K562 (cell line): ENCODE data around the gene CDT1. TPM values are rescaled to one million over a fixed set of nuclear protein-coding genes. Genes with fewer than 3 reads are reported as not detected.

Experiments
- AFF1 ChIP-seq, 2 experiments: fragments of 450-650 bp; IDR thresholded peaks; 2 replicates each; pipeline ENCODE4 v1.6.1; 2018; ENCODE audit warnings: mild to moderate bottlenecking in 2 of 2, low read depth in 1 of 2; ENCODE audit not compliant: partially characterized antibody in 2 of 2
- CBX1 ChIP-seq: sonication (generic); IDR thresholded peaks from 2 replicates; pipeline ENCODE4 v1.6.1; 2016; ENCODE audit warnings: antibody characterized with exemption, low read depth, mild to moderate bottlenecking
- FOXA1 ChIP-seq: fragments of 450-650 bp; IDR thresholded peaks from 2 replicates; pipeline ENCODE4 v1.6.1; 2016; ENCODE audit warnings: mild to moderate bottlenecking, borderline replicate concordance
- FOXJ3 ChIP-seq: sonication (generic); formaldehyde crosslinking; IDR thresholded peaks from 2 replicates; pipeline ENCODE4 v1.4.0; 2020; ENCODE audit warnings: mild to moderate bottlenecking, missing genetic modification reagents
- FOXP4 ChIP-seq: sonication (generic); formaldehyde crosslinking; IDR thresholded peaks from 2 replicates; pipeline ENCODE4 v1.8.0; 2022; ENCODE audit warnings: mild to moderate bottlenecking, missing genetic modification reagents, borderline replicate concordance
- RFX5 ChIP-seq: IDR thresholded peaks from 2 replicates; pipeline ENCODE4 v1.6.1; 2011; ENCODE audit warnings: low read depth, mild to moderate bottlenecking, improper control_type of control experiment, low read length
- RHOXF2B ChIP-seq: fragments of 250-450 bp; sonication (Bioruptor Pico); conservative IDR thresholded peaks from 2 replicates; pipeline ENCODE4 v1.5.1; 2021
- TOE1 ChIP-seq, 2 experiments: fragments of 450-650 bp in 1 of 2; sonication (generic) in 1 of 2; formaldehyde crosslinking in 1 of 2; IDR thresholded peaks; 2 replicates each; pipeline versions ENCODE4 v1.7.1 to v1.8.0; 2016 to 2022; ENCODE audit warnings: borderline replicate concordance in 2 of 2, mild to moderate bottlenecking in 2 of 2, antibody characterized with exemption in 1 of 2, inconsistent platforms in 1 of 2, low read depth in 1 of 2, missing genetic modification reagents in 1 of 2, moderate library complexity in 1 of 2
- polyA plus RNA-seq, 8 experiments: library from polyadenylated mRNA; depleted of rRNA in 4 of 8; stranded (reverse) in 5 of 8; unstranded in 3 of 8; fragments of >200 nt; fragmentation: Nextera tagmentation in 2 of 8; fragmentation: Illumina TruSeq in 1 of 8; extraction: Ambion mirVana in 2 of 8; extraction: Trizol in 1 of 8; gene quantifications; 2 replicates each; pipeline versions ENCODE4 v1.2.1 to v1.2.3, GENCODE V29; 2011 to 2014; ENCODE audit warnings: inconsistent platforms in 1 of 8, missing spikeins in 1 of 8
- total RNA-seq, 7 experiments: library from RNA; depleted of rRNA in 6 of 7; stranded (reverse); fragments of >200 nt in 6 of 7; fragmentation: Illumina TruSeq in 2 of 7; extraction: Trizol in 2 of 7; gene quantifications; 2 replicates each; pipeline versions ENCODE4 v1.2.1 to v1.2.3, GENCODE V29; 2011 to 2021; ENCODE audit warnings: low replicate concordance in 1 of 7

Gene CDT1
- total and polyA plus RNA-seq, 9 of the 15 experiments (the other 6 are each of a cell fraction or from before 2014, with no cell fraction given), result 0.92 to 178 (median 14.2) TPM

GRCh38 chr16:88809068-88809675, 5.6 kb downstream of the CDT1 start (continued):
- TF ChIP-seq TOE1 (IDR thresholded peaks at IDR 0.05; ENCODE audit: borderline replicate concordance) (no peak), TOE1 (CRISPR knock-in tag; IDR thresholded peaks at IDR 0.05; ENCODE audit: borderline replicate concordance, low read depth) (no peak), RFX5 (no peak), AFF1 (IDR thresholded peaks at IDR 0.05; ENCODE audit: low read depth in 1 of 2, partially characterized antibody in 2 of 2) (no peak), FOXA1 (no peak), FOXP4 (CRISPR knock-in tag) (0 out of 2 replicates have a peak, but pooled peaks have one; percentile 31), CBX1 (peak; percentile 23; the same call in 1 of the 2 replicates), FOXJ3 (CRISPR knock-in tag) (no peak), RHOXF2B (CRISPR knock-in tag) (peak; percentile 25; the same call in 1 of the 2 replicates)
